ENCODE measurements around the gene CAMTA1. TPM values are rescaled to one million over a fixed set of nuclear protein-coding genes. Genes with fewer than 3 reads are reported as not detected.

CAMTA1 gene
- total RNA-seq, 1 experiment from 2014 or later = 60.0 TPM

GRCh38 chr1:6963912-6964307 lies 178.7 kb downstream of the CAMTA1 start:
- Mint-ChIP-seq H3K9me3 (ENCODE audit: unreplicated experiment) (no peaks in the 10 kb centered on the region), H3K4me3 (ENCODE audit: unreplicated experiment) (no peak overlapping the region), H3K27ac (ENCODE audit: unreplicated experiment) (no peak overlapping the region), H3K27me3 (ENCODE audit: insufficient read depth, unreplicated experiment) (peaks cover 21% of the 10 kb centered on the region), H3K36me3 (ENCODE audit: insufficient read depth, unreplicated experiment) (no peaks in the 10 kb centered on the region), H3K4me1 (ENCODE audit: low read depth, unreplicated experiment) (no peaks in the 10 kb centered on the region)
- Histone ChIP-seq H3K4me1 (no peaks in the 10 kb centered on the region), H3K36me3 (ENCODE audit: control insufficient read depth, insufficient read depth, low read length) (no peaks in the 10 kb centered on the region), H3K9me3 (no peaks in the 10 kb centered on the region), H3K27me3 (replicated peaks; ENCODE audit: control insufficient read depth, insufficient read depth, low read length) (no peaks in the 10 kb centered on the region), H3K4me3 (ENCODE audit: low read depth, low read length) (no peak overlapping the region)
- no TSS peak for BruUV-seq (replicated peaks)
- CTCF ChIA-PET = no interaction called here
- TF ChIP-seq CTCF (IDR thresholded peaks at IDR 0.05; ENCODE audit: insufficient read depth in 1 of 2, low read depth in 1 of 2, low read length in 1 of 2, severe bottlenecking in 1 of 2, unreplicated experiment in 1 of 2) = no peak
- intact Hi-C loops (cut with micrococcal nuclease; ENCODE audit: unreplicated experiment) = no loop called here
- POLR2A ChIA-PET = interaction anchor here (0.6 kb wide), 1 partner anchor 776 kb away, joined by 3 read pairs; no protein-coding TSS in a partner anchor
- no peak for DNase-seq

GRCh38 chr1:6965083-6965934 lies 180.1 kb downstream of the CAMTA1 start:
- H3K27me3 Mint-ChIP-seq (ENCODE audit: insufficient read depth, unreplicated experiment) = peaks cover 23% of the 10 kb centered on the region
- intact Hi-C loops (cut with micrococcal nuclease; ENCODE audit: unreplicated experiment) = no loop called here
- CTCF ChIA-PET = no interaction called here

GRCh38 chr1:6965935-6966241 lies 180.6 kb downstream of the CAMTA1 start:
- intact Hi-C loops (cut with micrococcal nuclease; ENCODE audit: unreplicated experiment) = no loop called here
- no peak for TF ChIP-seq CTCF (IDR thresholded peaks at IDR 0.05; ENCODE audit: insufficient read depth in 1 of 2, low read depth in 1 of 2, low read length in 1 of 2, severe bottlenecking in 1 of 2, unreplicated experiment in 1 of 2)

More at GRCh38 chr1:6965083-6965934, 180.1 kb downstream of the CAMTA1 start:
- Histone ChIP-seq H3K4me3 (ENCODE audit: low read depth, low read length) (no peak overlapping the region), H3K9me3 (no peaks in the 10 kb centered on the region), H3K27me3 (replicated peaks; ENCODE audit: control insufficient read depth, insufficient read depth, low read length) (no peaks in the 10 kb centered on the region), H3K4me1 (no peaks in the 10 kb centered on the region), H3K36me3 (ENCODE audit: control insufficient read depth, insufficient read depth, low read length) (no peaks in the 10 kb centered on the region)
- POLR2A ChIA-PET = no interaction called here
- no TSS peak for BruUV-seq (replicated peaks)
- Mint-ChIP-seq H3K27ac (ENCODE audit: unreplicated experiment) (no peak overlapping the region), H3K9me3 (ENCODE audit: unreplicated experiment) (no peaks in the 10 kb centered on the region), H3K4me1 (ENCODE audit: low read depth, unreplicated experiment) (no peaks in the 10 kb centered on the region), H3K36me3 (ENCODE audit: insufficient read depth, unreplicated experiment) (no peaks in the 10 kb centered on the region), H3K4me3 (ENCODE audit: unreplicated experiment) (no peak overlapping the region)
- no peak for DNase-seq
- no peak for TF ChIP-seq CTCF (IDR thresholded peaks at IDR 0.05; ENCODE audit: insufficient read depth in 1 of 2, low read depth in 1 of 2, low read length in 1 of 2, severe bottlenecking in 1 of 2, unreplicated experiment in 1 of 2)

More at GRCh38 chr1:6965935-6966241, 180.6 kb downstream of the CAMTA1 start:
- Histone ChIP-seq H3K9me3 (no peaks in the 10 kb centered on the region), H3K4me1 (no peaks in the 10 kb centered on the region), H3K4me3 (ENCODE audit: low read depth, low read length) (no peak overlapping the region), H3K27me3 (replicated peaks; ENCODE audit: control insufficient read depth, insufficient read depth, low read length) (no peaks in the 10 kb centered on the region), H3K36me3 (ENCODE audit: control insufficient read depth, insufficient read depth, low read length) (no peaks in the 10 kb centered on the region)
- H3K9me3 Mint-ChIP-seq (ENCODE audit: unreplicated experiment) = no peaks in the 10 kb centered on the region
- no TSS peak for BruUV-seq (replicated peaks)
- DNase-seq = no peak
- ChIA-PET POLR2A (no interaction called here), CTCF (no interaction called here)
- no peaks in the 10 kb centered on the region for H3K4me1 Mint-ChIP-seq (ENCODE audit: low read depth, unreplicated experiment)
- no peak overlapping the region for H3K27ac Mint-ChIP-seq (ENCODE audit: unreplicated experiment)
- no peaks in the 10 kb centered on the region for H3K36me3 Mint-ChIP-seq (ENCODE audit: insufficient read depth, unreplicated experiment)
- H3K4me3 Mint-ChIP-seq (ENCODE audit: unreplicated experiment) = no peak overlapping the region
- H3K27me3 Mint-ChIP-seq (ENCODE audit: insufficient read depth, unreplicated experiment) = peaks cover 23% of the 10 kb centered on the region
